ENCODE results near the gene HAL. TPM values are rescaled to one million over a fixed set of nuclear protein-coding genes. Genes with fewer than 3 reads are reported as not detected.

The HAL gene
- polyA plus RNA-seq, 2 donors, result 1.1 to 2.0 TPM

DNA sequence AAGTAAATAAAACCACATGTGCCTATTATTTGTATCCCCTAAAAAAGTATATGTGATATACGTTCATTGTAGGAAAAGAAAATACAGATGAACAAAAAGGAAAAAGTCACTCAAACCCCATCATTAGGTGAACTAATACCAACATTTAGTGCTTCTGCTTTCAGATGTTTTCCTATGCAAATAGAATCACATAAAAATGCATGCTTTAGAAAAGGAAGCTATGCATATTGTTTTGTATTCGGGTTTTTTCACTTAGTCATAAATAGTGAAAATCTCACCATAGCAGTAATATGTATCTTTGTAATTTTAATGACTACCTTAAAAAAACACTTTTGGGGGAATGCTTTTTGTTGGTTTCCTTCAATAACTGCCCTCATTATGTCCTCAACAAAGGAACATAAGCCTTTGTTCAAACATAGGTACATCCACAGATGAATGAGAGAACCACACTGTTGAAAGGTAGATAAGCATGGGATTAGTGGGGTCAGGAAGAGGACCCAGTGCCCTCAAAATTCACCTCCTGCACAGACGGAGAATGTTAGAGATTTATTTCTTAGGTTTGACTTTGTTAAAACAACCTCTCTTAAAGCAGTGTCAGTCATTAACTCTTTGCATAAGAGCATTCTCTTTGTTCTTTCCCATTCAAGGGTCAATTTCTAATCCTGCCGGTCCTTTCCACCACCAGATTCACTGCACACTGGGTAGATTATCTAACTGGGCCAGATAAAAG, 46.5 kb downstream of the HAL start:
- Histone ChIP-seq H3K27ac (ENCODE audit: low read depth in 2 of 2, low read length in 1 of 2) (no peak overlapping the region), H3K9me3 (ENCODE audit: control insufficient read depth in 2 of 2, insufficient read depth in 1 of 2, low read depth in 1 of 2, low read length in 1 of 2) (no peaks in the 10 kb centered on the region), H3K4me1 (ENCODE audit: control insufficient read depth in 2 of 2, insufficient read depth in 2 of 2, low read length in 1 of 2) (no peaks in the 10 kb centered on the region), H3K36me3 (ENCODE audit: control insufficient read depth in 2 of 2, insufficient read depth in 2 of 2, low read length in 1 of 2) (no peaks in the 10 kb centered on the region), H3K4me3 (ENCODE audit: low read depth in 1 of 2, low read length in 2 of 2) (no peak overlapping the region), H3K27me3 (ENCODE audit: control insufficient read depth in 1 of 2, insufficient read depth in 2 of 2, low read length in 2 of 2) (no peaks in the 10 kb centered on the region)
- 49% methylated on average over 4 of the region's 4 CpGs for WGBS, 2 donors

DNA sequence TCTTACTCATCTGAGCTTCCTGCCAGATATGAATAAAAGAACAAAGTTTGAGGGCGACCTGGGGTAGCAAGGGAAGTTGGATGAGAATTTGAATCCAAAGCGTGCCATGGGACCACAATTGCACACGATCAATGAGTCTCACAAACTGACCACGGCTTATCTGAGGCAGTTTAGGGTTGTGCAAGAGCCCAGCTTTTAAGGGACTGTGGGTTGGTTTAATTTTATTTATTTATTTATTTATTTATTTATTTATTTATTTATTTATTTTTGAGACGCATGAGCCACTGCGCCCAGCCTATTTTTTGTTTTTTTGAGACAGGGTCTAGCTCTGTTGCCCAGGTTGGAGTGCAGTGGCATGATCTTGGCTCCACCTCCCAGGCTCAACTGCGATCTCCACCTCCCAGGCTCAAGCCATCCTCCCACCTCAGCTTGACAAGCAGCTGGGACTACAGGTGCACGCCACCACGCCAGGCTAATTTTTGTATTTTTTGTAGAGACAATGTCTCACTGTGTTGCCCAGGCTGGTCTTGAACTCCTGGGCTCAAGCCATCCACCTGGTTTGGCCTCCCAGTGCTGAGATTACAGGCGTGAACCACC, 51.9 kb downstream of the HAL start:
- WGBS, 2 donors, result 81 to 91% methylated on average over 10 of the region's 10 CpGs
- Histone ChIP-seq H3K4me3 (ENCODE audit: low read depth in 1 of 2, low read length in 2 of 2) (no peak overlapping the region), H3K36me3 (ENCODE audit: control insufficient read depth in 2 of 2, insufficient read depth in 2 of 2, low read length in 1 of 2) (no peaks in the 10 kb centered on the region), H3K27ac (ENCODE audit: low read depth in 2 of 2, low read length in 1 of 2) (no peak overlapping the region), H3K4me1 (ENCODE audit: control insufficient read depth in 2 of 2, insufficient read depth in 2 of 2, low read length in 1 of 2) (no peaks in the 10 kb centered on the region), H3K9me3 (ENCODE audit: control insufficient read depth in 2 of 2, insufficient read depth in 1 of 2, low read depth in 1 of 2, low read length in 1 of 2) (no peaks in the 10 kb centered on the region), H3K27me3 (ENCODE audit: control insufficient read depth in 1 of 2, insufficient read depth in 2 of 2, low read length in 2 of 2) (no peaks in the 10 kb centered on the region)

DNA sequence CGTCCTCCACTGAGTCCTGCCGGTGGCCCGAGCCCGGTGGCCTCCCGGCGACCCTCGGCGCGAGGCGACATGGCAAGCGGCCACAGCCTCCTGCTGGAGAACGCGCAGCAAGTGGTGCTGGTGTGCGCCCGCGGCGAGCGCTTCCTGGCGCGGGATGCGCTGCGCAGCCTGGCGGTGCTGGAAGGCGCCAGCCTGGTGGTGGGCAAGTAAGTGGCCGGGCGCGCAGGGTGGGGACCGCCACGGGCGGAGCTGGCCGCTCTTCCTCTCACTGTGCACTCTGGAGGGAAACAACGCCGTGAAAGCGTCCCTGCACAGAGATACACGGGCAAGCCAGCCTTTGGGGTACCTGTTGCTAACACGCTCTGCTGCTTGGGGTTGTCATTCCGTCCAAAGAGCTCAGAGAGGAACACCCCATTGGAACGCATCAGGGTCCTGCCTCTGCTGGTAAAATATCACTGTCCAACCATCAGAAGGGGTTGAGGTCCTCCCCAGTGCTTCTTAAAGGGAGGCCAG, 52.8 kb downstream of the HAL start, which contains the start of gene AMDHD1:
Gene AMDHD1 (plus strand): TSS at position 2 of the 513 bp plus-strand sequence. CDS start 68 bp downstream, at position 70.
- Histone ChIP-seq H3K27me3 (ENCODE audit: control insufficient read depth in 1 of 2, insufficient read depth in 2 of 2, low read length in 2 of 2) (no peaks in the 10 kb centered on the region), H3K9me3 (ENCODE audit: control insufficient read depth in 2 of 2, insufficient read depth in 1 of 2, low read depth in 1 of 2, low read length in 1 of 2) (no peaks in the 10 kb centered on the region), H3K4me1 (ENCODE audit: control insufficient read depth in 2 of 2, insufficient read depth in 2 of 2, low read length in 1 of 2) (no peaks in the 10 kb centered on the region), H3K4me3 (ENCODE audit: low read depth in 1 of 2, low read length in 2 of 2) (peak within 1 kb of the TSS; percentile 56 to 73), H3K27ac (ENCODE audit: low read depth in 2 of 2, low read length in 1 of 2) (peak within 1 kb of the TSS; percentile 26 to 81), H3K36me3 (ENCODE audit: control insufficient read depth in 2 of 2, insufficient read depth in 2 of 2, low read length in 1 of 2) (no peaks in the 10 kb centered on the region)
- 0 to 1% methylated on average over 34 to 38 of the region's 38 CpGs for WGBS, 2 donors

DNA sequence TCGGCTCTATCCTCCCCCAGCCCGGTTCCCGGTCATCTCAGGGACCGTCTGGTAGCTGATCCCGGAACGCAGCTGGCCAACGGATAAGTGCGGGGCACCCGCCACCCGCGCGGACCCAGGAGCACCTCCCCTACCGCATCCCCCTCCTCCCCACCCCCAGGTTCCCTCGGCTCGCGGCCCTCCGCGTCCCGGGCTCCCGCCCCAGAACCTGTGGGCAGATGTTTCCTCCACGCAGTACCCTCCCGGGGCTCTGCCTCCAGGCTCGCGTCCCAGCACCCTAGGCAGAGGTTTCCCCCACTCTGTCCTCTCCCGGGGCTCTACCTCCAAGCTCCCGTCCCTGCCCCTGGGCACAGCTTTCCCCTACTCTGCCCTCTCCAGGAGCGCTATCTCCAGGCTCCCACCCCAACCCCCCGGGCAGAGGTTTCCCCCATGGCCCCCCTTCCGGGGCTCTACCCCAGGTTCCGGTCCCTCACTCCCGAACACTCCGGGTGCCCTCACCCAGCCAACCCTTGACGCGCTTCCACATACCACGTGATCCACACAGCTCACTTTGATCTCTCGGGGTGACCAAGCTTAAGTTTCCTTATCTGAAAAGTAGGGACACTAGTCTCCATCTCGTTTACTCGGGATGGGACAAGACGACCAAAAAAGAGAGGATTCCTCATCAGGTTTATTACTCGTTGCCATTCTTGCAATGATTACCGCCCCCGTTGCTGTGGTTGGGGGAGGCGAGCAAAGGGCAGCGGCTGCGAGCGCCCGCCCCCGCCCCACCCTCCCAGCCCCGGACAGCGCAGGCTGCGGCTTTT, 53.4 kb downstream of the HAL start, which contains the start of gene CCDC38:
Gene CCDC38 (minus strand): TSS at position 91 of the 806 bp plus-strand sequence. CDS start 6,105 bp downstream, outside the sequence.
- no peaks in the 10 kb centered on the region for H3K27me3 ChIP-seq (ENCODE audit: control insufficient read depth in 1 of 2, insufficient read depth in 2 of 2, low read length in 2 of 2)
- H3K4me1 ChIP-seq (ENCODE audit: control insufficient read depth in 2 of 2, insufficient read depth in 2 of 2, low read length in 1 of 2), result no peaks in the 10 kb centered on the region
- WGBS, 2 donors, result 0 to 1% methylated on average over 50 to 51 of the region's 51 CpGs
- no peaks in the 10 kb centered on the region for H3K36me3 ChIP-seq (ENCODE audit: control insufficient read depth in 2 of 2, insufficient read depth in 2 of 2, low read length in 1 of 2)
- peak within 1 kb of the TSS; percentile 56 to 73 for H3K4me3 ChIP-seq (ENCODE audit: low read depth in 1 of 2, low read length in 2 of 2)
- peak within 1 kb of the TSS; percentile 26 to 81 for H3K27ac ChIP-seq (ENCODE audit: low read depth in 2 of 2, low read length in 1 of 2)
- H3K9me3 ChIP-seq (ENCODE audit: control insufficient read depth in 2 of 2, insufficient read depth in 1 of 2, low read depth in 1 of 2, low read length in 1 of 2), result no peaks in the 10 kb centered on the region

DNA sequence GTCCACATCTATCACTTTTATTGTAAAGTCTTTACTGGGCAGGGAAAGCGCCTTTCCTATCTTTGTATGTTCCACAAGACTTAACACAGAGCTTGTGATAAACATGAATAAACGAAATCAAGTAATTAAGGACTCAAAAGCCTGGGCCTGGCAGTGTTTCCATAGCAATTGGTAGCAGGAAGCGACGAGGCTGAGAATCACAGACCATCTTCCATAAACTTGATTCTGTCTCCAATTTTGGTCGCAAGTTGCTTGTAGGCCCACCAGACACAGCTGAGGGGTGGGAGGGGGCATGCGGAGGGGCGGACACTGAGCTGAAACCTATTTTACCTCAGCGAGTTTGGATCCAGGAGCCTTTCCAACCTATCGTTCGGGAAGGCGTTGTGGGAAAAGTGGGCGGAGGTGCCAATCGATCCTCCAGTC, 54.0 kb downstream of the HAL start:
- Histone ChIP-seq H3K27me3 (ENCODE audit: control insufficient read depth in 1 of 2, insufficient read depth in 2 of 2, low read length in 2 of 2) (no peaks in the 10 kb centered on the region), H3K4me3 (ENCODE audit: low read depth in 1 of 2, low read length in 2 of 2) (peak overlapping the region; percentile 56 to 73), H3K27ac (ENCODE audit: low read depth in 2 of 2, low read length in 1 of 2) (peak overlapping the region; percentile 26 to 81), H3K4me1 (ENCODE audit: control insufficient read depth in 2 of 2, insufficient read depth in 2 of 2, low read length in 1 of 2) (no peaks in the 10 kb centered on the region), H3K36me3 (ENCODE audit: control insufficient read depth in 2 of 2, insufficient read depth in 2 of 2, low read length in 1 of 2) (no peaks in the 10 kb centered on the region), H3K9me3 (ENCODE audit: control insufficient read depth in 2 of 2, insufficient read depth in 1 of 2, low read depth in 1 of 2, low read length in 1 of 2) (no peaks in the 10 kb centered on the region)
- WGBS, 2 donors, result 5 to 8% methylated on average over 13 of the region's 13 CpGs

DNA sequence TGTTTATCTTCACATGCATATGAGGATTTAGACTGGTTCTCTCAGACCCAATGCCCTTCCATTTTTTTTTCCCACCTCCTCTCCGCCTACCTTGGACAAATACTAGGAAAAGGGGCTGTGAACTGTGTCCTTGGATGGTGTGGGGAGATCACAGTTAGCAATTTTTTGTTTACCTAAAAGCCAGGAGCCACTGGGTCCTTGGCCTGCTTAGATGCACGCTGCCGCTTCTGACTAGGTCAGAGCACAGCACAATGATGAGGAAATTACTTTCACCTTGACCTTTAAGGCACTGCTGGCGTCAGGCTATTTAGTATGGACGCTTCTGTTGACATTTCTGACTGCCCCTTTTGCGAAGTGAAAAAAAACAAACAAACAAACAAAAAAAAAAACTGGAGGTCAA, 55.6 kb downstream of the HAL start:
- no peaks in the 10 kb centered on the region for H3K9me3 ChIP-seq (ENCODE audit: control insufficient read depth in 2 of 2, insufficient read depth in 1 of 2, low read depth in 1 of 2, low read length in 1 of 2)
- WGBS, 2 donors, result 76 to 82% methylated on average over 6 of the region's 6 CpGs
- H3K27me3 ChIP-seq (ENCODE audit: control insufficient read depth in 1 of 2, insufficient read depth in 2 of 2, low read length in 2 of 2), result no peaks in the 10 kb centered on the region
- H3K4me3 ChIP-seq (ENCODE audit: low read depth in 1 of 2, low read length in 2 of 2), result no peak overlapping the region
- no peak overlapping the region for H3K27ac ChIP-seq (ENCODE audit: low read depth in 2 of 2, low read length in 1 of 2)
- no peaks in the 10 kb centered on the region for H3K4me1 ChIP-seq (ENCODE audit: control insufficient read depth in 2 of 2, insufficient read depth in 2 of 2, low read length in 1 of 2)
- no peaks in the 10 kb centered on the region for H3K36me3 ChIP-seq (ENCODE audit: control insufficient read depth in 2 of 2, insufficient read depth in 2 of 2, low read length in 1 of 2)

Other genes with a start within 250 kb of the HAL start
- 1 to 10 TPM; 3.8 to 6.2 TPM for gene NTN4, start 205.6 kb downstream of the HAL start, polyA plus RNA-seq
- gene SNRPF, start 137.4 kb downstream of the HAL start, polyA plus RNA-seq, result 100 to 1,000 TPM in 1 of 2 donors, 10 to 100 TPM in 1; 43.4 to 100 TPM
- not detected for gene CCDC38, start 53.7 kb downstream of the HAL start, polyA plus RNA-seq
- under 1 TPM; 0.33 TPM for gene AMDHD1, start 53.0 kb downstream of the HAL start, polyA plus RNA-seq
- gene LTA4H, start 39.2 kb upstream of the HAL start, polyA plus RNA-seq, result 10 to 100 TPM; 48.9 to 93.2 TPM
- 10 to 100 TPM; 15.8 to 17.0 TPM for gene ELK3, start 198.0 kb upstream of the HAL start, polyA plus RNA-seq